Left forelimb (tissue), 1 donor: ENCODE data around the gene RIN3.
"Not testable (repeated sequence)": the region's sequence is repeated elsewhere in the genome, so short reads cannot be mapped to it uniquely, and the experiment has no call there.

ENCODE experiments used
- DNase-seq: peaks from one replicate; pipeline ENCODE4 v3.0.0-alpha.2; 2018; ENCODE audit warnings: low spot score

Gene RIN3

GRCh38 chr14:92531106-92531873 is 17.7 kb downstream of the RIN3 start:
- no peak for DNase-seq

- no peak for DNase-seq
Measured at GRCh38 chr14:92532490-92533163, 19.0 kb downstream of the RIN3 start.

- DNase-seq, result no peak
Measured at GRCh38 chr14:92534932-92535643, 21.5 kb downstream of the RIN3 start.

GRCh38 chr14:92536231-92536630 is 22.6 kb downstream of the RIN3 start:
- DNase-seq, result not testable (repeated sequence)

- DNase-seq, result no peak
Measured at GRCh38 chr14:92538412-92538985, 24.9 kb downstream of the RIN3 start.

GRCh38 chr14:92539419-92539818 is 25.8 kb downstream of the RIN3 start:
- DNase-seq, result no peak

GRCh38 chr14:92539875-92540274 is 26.3 kb downstream of the RIN3 start:
- DNase-seq, result no peak

- DNase-seq, result peak; percentile 93
Measured at GRCh38 chr14:92540472-92541048, 27.0 kb downstream of the RIN3 start.

- DNase-seq, result no peak
Measured at GRCh38 chr14:92542766-92543554, 29.4 kb downstream of the RIN3 start.

GRCh38 chr14:92544051-92544720 is 30.6 kb downstream of the RIN3 start:
- DNase-seq, result no peak

GRCh38 chr14:92546347-92547053 is 32.9 kb downstream of the RIN3 start:
- DNase-seq, result no peak

GRCh38 chr14:92549105-92549858 is 35.7 kb downstream of the RIN3 start:
- no peak for DNase-seq

- DNase-seq, result no peak
Measured at GRCh38 chr14:92549859-92550230, 36.3 kb downstream of the RIN3 start.

- no peak for DNase-seq
Measured at GRCh38 chr14:92551044-92551841, 37.7 kb downstream of the RIN3 start.

- DNase-seq, result no peak
Measured at GRCh38 chr14:92552066-92552465, 38.5 kb downstream of the RIN3 start.

- DNase-seq, result no peak
Measured at GRCh38 chr14:92553438-92553837, 39.9 kb downstream of the RIN3 start.

- DNase-seq, result no peak
Measured at GRCh38 chr14:92555465-92556111, 42.0 kb downstream of the RIN3 start.

- no peak for DNase-seq
Measured at GRCh38 chr14:92556255-92556741, 42.7 kb downstream of the RIN3 start.
